HCT116 (cell line): ENCODE results near the gene SPOCD1. TPM values are rescaled to one million over a fixed set of nuclear protein-coding genes. Genes with fewer than 3 reads are reported as not detected.

Experiments
- ATAC-seq: fragments of 200-7000 bp; cut with Tn5 transposase; 2 replicates; pipeline ENCODE4 v1.9.1; 2020; ENCODE audit warnings: mild to moderate bottlenecking, moderate library complexity
- BruUV-seq: library from RNA; stranded (reverse); fragments of 400-500 nt; replicated peaks from 2 replicates; lab custom pipeline; 2021; lab: Mats Ljungman, UMichigan
- CTCF ChIA-PET: fragments of 300-600 bp; sonication (Branson Sonifier 250); formaldehyde crosslinking; loops from one replicate; lab custom pipeline; 2021; ENCODE audit warnings: antibody characterized with exemption; lab: Charles Lee
- POLR2A ChIA-PET: fragments of 300-600, 350-600 bp; sonication (Branson Sonifier 250); formaldehyde crosslinking; loops from one replicate; lab custom pipeline; 2021; ENCODE audit warnings: antibody characterized with exemption; lab: Charles Lee
- RAD21 ChIA-PET, 2 experiments: fragments of 300-600 bp; sonication (Branson Sonifier 250); formaldehyde crosslinking; loops; one replicate each; lab custom pipeline; 2023; ENCODE audit warnings: low total read pairs in 2 of 2; ENCODE audit not compliant: uncharacterized antibody in 2 of 2, unreplicated experiment in 2 of 2, low non-redundant PET in 1 of 2; lab: Charles Lee
- DNase-seq: peaks from one replicate; pipeline ENCODE4 v3.0.0-alpha.2; 2010; ENCODE audit warnings: low read depth, low spot score
- H2AFZ ChIP-seq: fragments of 200-600 bp; shearing (Covaris generic), sonication (generic); 2 replicates; pipeline ENCODE4 v1.6.1; 2017; ENCODE audit warnings: low read depth, mixed run types, mixed read lengths, antibody characterized with exemption, low read length; ENCODE audit not compliant: poor library complexity, severe bottlenecking
- H3K27ac ChIP-seq: 2 replicates; pipeline ENCODE4 v1.5.1; 2012; ENCODE audit warnings: low read depth, low read length
- H3K27me3 ChIP-seq: fragments of 200-600 bp; sonication (generic); 2 replicates; pipeline ENCODE4 v1.6.1; 2016; ENCODE audit warnings: mixed run types, low read length, mixed read lengths; ENCODE audit not compliant: insufficient read depth
- H3K36me3 ChIP-seq, 2 experiments: fragments of 200-500 bp in 1 of 2; fragments of 200-600 bp in 1 of 2; sonication (Bioruptor generic) in 1 of 2; sonication (generic) in 1 of 2; 2 replicates each; pipeline versions ENCODE4 v1.5.1 to v1.6.1; 2014 to 2016; ENCODE audit warnings: low read length in 2 of 2, inconsistent platforms in 1 of 2, mixed read lengths in 1 of 2, mixed run types in 1 of 2; ENCODE audit not compliant: insufficient read depth in 2 of 2, control insufficient read depth in 1 of 2
- H3K4me1 ChIP-seq, 2 experiments: fragments of 200-600 bp in 1 of 2; sonication (generic) in 1 of 2; 2 replicates each; pipeline versions ENCODE4 v1.5.1 to v1.6.1; 2012 to 2017; ENCODE audit warnings: low read length in 2 of 2, inconsistent platforms in 1 of 2, mild to moderate bottlenecking in 1 of 2, mixed read lengths in 1 of 2, mixed run types in 1 of 2, moderate library complexity in 1 of 2; ENCODE audit not compliant: insufficient read depth in 2 of 2, control insufficient read depth in 1 of 2
- H3K4me2 ChIP-seq: fragments of 200-600 bp; sonication (generic); 2 replicates; pipeline ENCODE4 v1.6.1; 2017; ENCODE audit warnings: mixed run types, low read length, mixed read lengths
- H3K4me3 ChIP-seq, 2 experiments: fragments of 200-600 bp in 1 of 2; sonication (generic) in 1 of 2; replicated peaks in 1 of 2; 2 replicates each; pipeline ENCODE4 v1.5.1; 2011 to 2016; ENCODE audit warnings: low read length in 2 of 2, control low read depth in 1 of 2, low read depth in 1 of 2, mild to moderate bottlenecking in 1 of 2, mixed read lengths in 1 of 2, mixed run types in 1 of 2
- H3K79me2 ChIP-seq: fragments of 200-600 bp; sonication (generic); 2 replicates; pipeline ENCODE4 v1.6.1; 2017; ENCODE audit warnings: mild to moderate bottlenecking, mixed run types, low read length, moderate library complexity, mixed read lengths; ENCODE audit not compliant: insufficient read depth
- H3K9ac ChIP-seq: fragments of 200-600 bp; sonication (generic); 2 replicates; pipeline ENCODE4 v1.6.1; 2016; ENCODE audit warnings: low read length, mixed read lengths
- H3K9me2 ChIP-seq: fragments of 200-600 bp; sonication (generic), shearing (Covaris generic); 2 replicates; pipeline ENCODE4 v1.6.1; 2017; ENCODE audit warnings: mixed run types, mild to moderate bottlenecking, moderate library complexity; ENCODE audit not compliant: insufficient read depth
- H3K9me3 ChIP-seq, 2 experiments: fragments of 200-500 bp in 1 of 2; fragments of 200-600 bp in 1 of 2; sonication (Bioruptor generic) in 1 of 2; sonication (generic) in 1 of 2; 2 replicates each; pipeline ENCODE4 v1.6.1; 2014 to 2017; ENCODE audit warnings: low read length in 2 of 2, mixed read lengths in 2 of 2, inconsistent platforms in 1 of 2, low read depth in 1 of 2, mild to moderate bottlenecking in 1 of 2, mixed run types in 1 of 2, moderate library complexity in 1 of 2; ENCODE audit not compliant: control insufficient read depth in 1 of 2, insufficient read depth in 1 of 2
- H4K20me1 ChIP-seq: fragments of 200-600 bp; sonication (generic), shearing (Covaris generic); 2 replicates; pipeline ENCODE4 v1.6.1; 2017; ENCODE audit warnings: mixed run types, mild to moderate bottlenecking, moderate library complexity; ENCODE audit not compliant: insufficient read depth
- FOSL1 ChIP-seq: IDR thresholded peaks from 2 replicates; pipeline ENCODE4 v1.6.1; 2012; ENCODE audit warnings: low read depth
- POLR2A ChIP-seq: IDR thresholded peaks from 2 replicates; pipeline ENCODE4 v1.7.0; 2011; ENCODE audit warnings: borderline replicate concordance; ENCODE audit not compliant: insufficient read depth, insufficient read length; ENCODE audit errors: extremely low read depth
- POLR2AphosphoS5 ChIP-seq: IDR thresholded peaks from 2 replicates; pipeline ENCODE4 v1.6.1; 2011; ENCODE audit warnings: mild to moderate bottlenecking, low read depth, low read length, moderate library complexity
- RAD21 ChIP-seq: IDR thresholded peaks from 2 replicates; pipeline ENCODE4 v1.6.1; 2012; ENCODE audit warnings: low read depth, mild to moderate bottlenecking
- SIN3A ChIP-seq: IDR thresholded peaks from 2 replicates; pipeline ENCODE4 v1.6.1; 2012; ENCODE audit warnings: low read depth
- YY1 ChIP-seq: IDR thresholded peaks from 2 replicates; pipeline ENCODE4 v1.6.1; 2011; ENCODE audit warnings: low read length, low read depth, moderate library complexity, mild to moderate bottlenecking; ENCODE audit not compliant: insufficient replicate concordance; ENCODE audit errors: extremely low read depth
- intact Hi-C: fragments of 100-400 bp; cut with micrococcal nuclease; formaldehyde crosslinking; loops from 2 replicates; pipeline ENCODE4 v1.10.0; 2022
- total RNA-seq: library from RNA; stranded (reverse); gene quantifications from one replicate; pipeline ENCODE4 v1.2.1, GENCODE V29; 2021; ENCODE audit not compliant: unreplicated experiment
- TF ChIP-seq, protein P1 (sequence below), 3 experiments: fragments of 200-600 bp in 1 of 3; sonication (generic) in 1 of 3; IDR thresholded peaks in 2 of 3; conservative IDR thresholded peaks in 1 of 3; 2 replicates each; pipeline ENCODE4 v1.5.1; 2012 to 2017; ENCODE audit warnings: low read depth in 2 of 3, low read length in 2 of 3, antibody characterized with exemption in 1 of 3, borderline replicate concordance in 1 of 3, control low read depth in 1 of 3, mild to moderate bottlenecking in 1 of 3, mixed read lengths in 1 of 3, mixed run types in 1 of 3, moderate library complexity in 1 of 3; ENCODE audit not compliant: insufficient read depth in 1 of 3

SPOCD1 gene
- total RNA-seq, 1 experiment from 2014 or later: 5.0 TPM

DNA sequence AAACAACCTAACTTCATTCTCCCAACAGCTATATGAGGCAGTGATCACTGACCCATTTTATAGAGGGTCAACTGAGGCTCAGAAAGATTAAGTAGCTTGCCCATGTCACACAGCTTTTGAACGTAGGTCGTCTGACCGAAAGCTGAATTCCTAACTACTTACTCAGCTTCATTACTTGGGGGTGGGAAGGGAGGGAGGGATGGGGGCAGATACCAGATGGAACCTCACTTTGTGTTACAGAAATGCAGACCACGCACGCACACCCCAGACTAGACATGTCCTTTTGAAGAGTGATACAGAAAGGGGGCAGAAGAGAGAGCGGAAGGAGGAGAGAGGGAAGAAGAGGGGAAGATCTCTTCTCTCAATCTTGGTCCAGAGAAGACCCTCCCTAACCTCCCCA is 53.9 kb downstream of the SPOCD1 start:
- Histone ChIP-seq H3K27ac (no peak overlapping the region), H3K27me3 (no peaks in the 10 kb centered on the region), H3K4me1 (peaks cover 31 to 54% of the 10 kb centered on the region in 2 experiments), H3K9me2 (no peaks in the 10 kb centered on the region), H3K4me2 (peak overlapping the region; percentile 96), H3K4me3 (peak overlapping the region; percentile 61 to 71; a peak in 3 of 4 replicates), H4K20me1 (no peaks in the 10 kb centered on the region), H3K9me3 (no peaks in the 10 kb centered on the region), H3K36me3 (no peaks in the 10 kb centered on the region), H2AFZ (no peak overlapping the region), H3K79me2 (no peaks in the 10 kb centered on the region), H3K9ac (0 out of 2 replicates have a peak overlapping the region, but pooled peaks have one; percentile 27)
- ATAC-seq (no peak), DNase-seq (no peak)
- ChIA-PET CTCF (interaction anchor here (1.0 kb wide), 1 partner anchor 17 kb away, joined by 3 read pairs; no protein-coding TSS in a partner anchor), POLR2A (interaction anchor here (0.7 to 1.9 kb wide), 2 partner anchors 11 to 183 kb away, joined by 4 to 6 read pairs; no protein-coding TSS in a partner anchor), RAD21 (interaction anchor here in 1 of 2 experiments (1.8 kb wide), 1 partner anchor 202 kb away, joined by 17 read pairs; no protein-coding TSS in a partner anchor)
- TF ChIP-seq SIN3A (no peak), FOSL1 (no peak), POLR2AphosphoS5 (no peak), RAD21 (no peak), POLR2A (no peak), YY1 (no peak)
- TF ChIP-seq, protein P1, sequence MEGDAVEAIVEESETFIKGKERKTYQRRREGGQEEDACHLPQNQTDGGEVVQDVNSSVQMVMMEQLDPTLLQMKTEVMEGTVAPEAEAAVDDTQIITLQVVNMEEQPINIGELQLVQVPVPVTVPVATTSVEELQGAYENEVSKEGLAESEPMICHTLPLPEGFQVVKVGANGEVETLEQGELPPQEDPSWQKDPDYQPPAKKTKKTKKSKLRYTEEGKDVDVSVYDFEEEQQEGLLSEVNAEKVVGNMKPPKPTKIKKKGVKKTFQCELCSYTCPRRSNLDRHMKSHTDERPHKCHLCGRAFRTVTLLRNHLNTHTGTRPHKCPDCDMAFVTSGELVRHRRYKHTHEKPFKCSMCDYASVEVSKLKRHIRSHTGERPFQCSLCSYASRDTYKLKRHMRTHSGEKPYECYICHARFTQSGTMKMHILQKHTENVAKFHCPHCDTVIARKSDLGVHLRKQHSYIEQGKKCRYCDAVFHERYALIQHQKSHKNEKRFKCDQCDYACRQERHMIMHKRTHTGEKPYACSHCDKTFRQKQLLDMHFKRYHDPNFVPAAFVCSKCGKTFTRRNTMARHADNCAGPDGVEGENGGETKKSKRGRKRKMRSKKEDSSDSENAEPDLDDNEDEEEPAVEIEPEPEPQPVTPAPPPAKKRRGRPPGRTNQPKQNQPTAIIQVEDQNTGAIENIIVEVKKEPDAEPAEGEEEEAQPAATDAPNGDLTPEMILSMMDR (IDR thresholded peaks at IDR 0.05 in 2 of 3, conservative IDR thresholded peaks at IDR 0.05 in 1 of 3; ENCODE audit: borderline replicate concordance in 1 of 3, insufficient read depth in 1 of 3, low read depth in 2 of 3, low read length in 2 of 3): no peak
- intact Hi-C loops: loop anchor here (2.0 kb wide), 1 partner anchor 27 kb away; no protein-coding TSS in a partner anchor
- no TSS peak for BruUV-seq
